IPS-15b (cell line): ENCODE results near the gene PADI4.

Experiments used
- H3K27me3 ChIP-seq: one replicate; pipeline ENCODE4 v1.6.1; 2013; ENCODE audit warnings: low read length; ENCODE audit not compliant: control insufficient read depth, insufficient read depth
- H3K36me3 ChIP-seq: one replicate; pipeline ENCODE4 v1.6.1; 2013; ENCODE audit warnings: low read length; ENCODE audit not compliant: control insufficient read depth, insufficient read depth
- H3K4me1 ChIP-seq: one replicate; pipeline ENCODE4 v1.6.1; 2013; ENCODE audit warnings: mild to moderate bottlenecking, low read length; ENCODE audit not compliant: control insufficient read depth, insufficient read depth
- H3K4me3 ChIP-seq: one replicate; pipeline ENCODE4 v1.5.1; 2013; ENCODE audit warnings: low read depth, low read length
- H3K9ac ChIP-seq: one replicate; pipeline ENCODE4 v1.6.1; 2013; ENCODE audit warnings: low read depth, mild to moderate bottlenecking, low read length
- H3K9me3 ChIP-seq: one replicate; pipeline ENCODE4 v1.6.1; 2013; ENCODE audit warnings: mild to moderate bottlenecking, low read length; ENCODE audit not compliant: control insufficient read depth, insufficient read depth

The PADI4 gene

DNA sequence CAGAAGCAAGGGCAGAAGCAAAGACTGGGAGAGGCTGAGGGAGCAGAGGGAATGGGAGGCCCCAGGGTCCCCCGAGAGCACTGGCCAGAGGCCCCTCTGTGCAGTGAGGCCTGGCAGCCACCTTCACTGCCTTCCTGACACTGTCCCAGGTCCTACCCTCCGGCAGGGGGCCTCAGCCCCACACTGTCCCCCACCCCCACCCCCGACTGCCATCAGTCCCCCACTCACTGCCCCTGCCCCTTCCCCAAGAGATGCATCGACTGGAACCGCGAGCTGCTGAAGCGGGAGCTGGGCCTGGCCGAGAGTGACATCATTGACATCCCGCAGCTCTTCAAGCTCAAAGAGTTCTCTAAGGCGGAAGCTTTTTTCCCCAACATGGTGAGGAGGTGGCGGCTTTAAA, 51.0 kb downstream of the PADI4 start:
- no peak overlapping the region for H3K4me3 ChIP-seq
- no peaks in the 10 kb centered on the region for H3K9me3 ChIP-seq
- no peaks in the 10 kb centered on the region for H3K36me3 ChIP-seq
- no peak overlapping the region for H3K9ac ChIP-seq
- H3K27me3 ChIP-seq, result no peaks in the 10 kb centered on the region
- H3K4me1 ChIP-seq, result no peaks in the 10 kb centered on the region

DNA sequence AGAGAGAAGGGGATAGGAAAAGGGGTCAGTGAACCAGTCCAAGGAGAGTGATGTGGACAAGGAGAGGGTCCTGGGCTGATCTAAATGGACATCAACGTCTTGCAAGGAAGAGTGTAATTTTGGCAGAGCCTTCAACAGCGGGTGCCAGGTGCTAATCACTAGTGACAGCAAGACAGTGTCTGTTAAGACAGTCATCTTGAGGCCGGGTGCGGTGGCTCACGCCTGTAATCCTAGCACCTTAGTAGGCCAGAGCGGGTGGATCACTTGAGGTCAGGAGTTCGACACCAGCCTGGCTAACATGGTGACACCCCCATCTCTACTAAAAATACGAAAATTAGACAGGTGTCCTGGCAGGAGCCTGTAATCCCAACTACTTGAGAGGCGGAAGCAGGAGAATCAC, 51.8 kb downstream of the PADI4 start:
- H3K36me3 ChIP-seq, result no peaks in the 10 kb centered on the region
- no peaks in the 10 kb centered on the region for H3K4me1 ChIP-seq
- H3K9me3 ChIP-seq, result no peaks in the 10 kb centered on the region
- H3K9ac ChIP-seq, result no peak overlapping the region
- no peaks in the 10 kb centered on the region for H3K27me3 ChIP-seq
- no peak overlapping the region for H3K4me3 ChIP-seq

DNA sequence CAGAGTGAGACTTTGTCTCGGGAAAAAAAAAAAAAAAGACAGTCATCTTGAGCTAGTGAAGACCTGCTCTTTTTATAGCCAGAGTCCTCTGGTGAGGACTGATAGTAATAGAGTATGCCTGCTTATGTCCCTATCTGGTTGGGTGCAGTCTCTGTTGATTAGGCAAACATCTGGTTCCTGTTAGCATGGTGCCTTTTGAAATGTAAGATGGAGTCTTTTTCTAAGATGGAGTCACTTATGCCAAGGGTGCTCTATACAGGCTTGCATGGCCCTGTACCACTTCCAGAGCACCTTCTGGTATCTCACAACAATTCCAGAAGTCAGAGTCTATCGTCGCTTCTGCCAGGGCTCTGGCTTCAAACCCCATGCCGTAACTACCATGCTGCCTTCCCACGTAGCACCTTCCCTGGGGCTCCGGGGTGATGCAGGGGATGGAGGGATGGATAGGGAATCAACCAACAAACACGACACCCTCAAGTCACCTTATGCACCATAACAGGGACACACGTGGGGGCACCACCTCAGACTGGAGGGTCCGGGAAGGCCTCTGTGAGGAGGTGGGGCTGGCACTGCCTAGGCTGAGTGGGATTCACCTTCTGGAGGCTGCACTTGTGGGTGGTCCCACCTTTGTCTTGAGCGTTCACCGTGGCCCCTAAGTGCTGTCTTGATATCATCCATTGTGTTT, 52.4 kb downstream of the PADI4 start:
- Histone ChIP-seq H3K4me1 (no peaks in the 10 kb centered on the region), H3K4me3 (no peak overlapping the region), H3K9ac (no peak overlapping the region), H3K27me3 (no peaks in the 10 kb centered on the region), H3K9me3 (no peaks in the 10 kb centered on the region), H3K36me3 (no peaks in the 10 kb centered on the region)

DNA sequence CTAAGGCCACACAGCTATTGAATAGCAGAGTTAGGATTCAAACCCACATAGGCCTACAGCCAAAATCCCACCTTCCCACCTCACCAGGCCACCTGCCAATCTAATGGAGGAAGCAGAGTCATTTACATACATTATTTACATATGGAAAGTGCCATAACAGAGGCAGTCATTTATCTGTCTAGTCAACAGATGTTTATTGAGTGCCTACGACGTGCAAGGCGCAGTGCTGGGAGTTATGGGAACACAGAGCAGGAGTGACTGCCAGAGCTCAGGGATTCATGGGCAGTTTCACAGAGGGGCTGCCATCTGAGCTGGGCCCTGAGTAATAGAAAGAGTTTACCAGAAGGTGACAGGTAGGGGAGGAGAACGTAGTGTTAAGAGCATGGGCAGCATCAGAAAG, 53.7 kb downstream of the PADI4 start:
- Histone ChIP-seq H3K27me3 (no peaks in the 10 kb centered on the region), H3K9me3 (no peaks in the 10 kb centered on the region), H3K9ac (no peak overlapping the region), H3K4me1 (no peaks in the 10 kb centered on the region), H3K4me3 (no peak overlapping the region), H3K36me3 (no peaks in the 10 kb centered on the region)

DNA sequence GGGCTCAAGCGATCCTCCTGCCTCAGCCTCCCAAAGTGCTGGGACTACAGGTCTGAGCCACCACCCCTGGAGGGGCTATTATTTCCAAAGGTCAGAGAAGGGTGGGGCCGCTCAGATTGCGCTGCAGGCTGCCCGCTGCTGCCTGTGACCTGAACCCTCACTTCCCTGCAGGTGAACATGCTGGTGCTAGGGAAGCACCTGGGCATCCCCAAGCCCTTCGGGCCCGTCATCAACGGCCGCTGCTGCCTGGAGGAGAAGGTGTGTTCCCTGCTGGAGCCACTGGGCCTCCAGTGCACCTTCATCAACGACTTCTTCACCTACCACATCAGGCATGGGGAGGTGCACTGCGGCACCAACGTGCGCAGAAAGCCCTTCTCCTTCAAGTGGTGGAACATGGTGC, 55.4 kb downstream of the PADI4 start:
- H3K36me3 ChIP-seq, result no peaks in the 10 kb centered on the region
- no peak overlapping the region for H3K9ac ChIP-seq

DNA sequence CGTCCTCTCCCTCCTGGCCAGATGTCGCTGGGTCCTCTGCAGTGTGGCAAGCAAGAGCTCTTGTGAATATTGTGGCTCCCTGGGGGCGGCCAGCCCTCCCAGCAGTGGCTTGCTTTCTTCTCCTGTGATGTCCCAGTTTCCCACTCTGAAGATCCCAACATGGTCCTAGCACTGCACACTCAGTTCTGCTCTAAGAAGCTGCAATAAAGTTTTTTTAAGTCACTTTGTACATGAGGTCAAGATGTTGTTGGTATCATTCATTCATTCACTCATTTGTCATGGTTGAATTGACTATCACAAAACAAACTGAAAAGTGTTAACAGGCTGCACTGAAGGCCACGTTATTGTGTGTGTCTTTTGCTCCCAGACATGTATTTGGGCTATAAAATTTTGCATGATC, 55.8 kb downstream of the PADI4 start:
- Histone ChIP-seq H3K36me3 (no peaks in the 10 kb centered on the region), H3K4me1 (no peaks in the 10 kb centered on the region), H3K9ac (no peak overlapping the region), H3K27me3 (no peaks in the 10 kb centered on the region), H3K4me3 (no peak overlapping the region), H3K9me3 (no peaks in the 10 kb centered on the region)

More for the DNA sequence above, 55.4 kb downstream of the PADI4 start:
- Histone ChIP-seq H3K9me3 (no peaks in the 10 kb centered on the region), H3K4me1 (no peaks in the 10 kb centered on the region), H3K27me3 (no peaks in the 10 kb centered on the region), H3K4me3 (no peak overlapping the region)

DNA sequence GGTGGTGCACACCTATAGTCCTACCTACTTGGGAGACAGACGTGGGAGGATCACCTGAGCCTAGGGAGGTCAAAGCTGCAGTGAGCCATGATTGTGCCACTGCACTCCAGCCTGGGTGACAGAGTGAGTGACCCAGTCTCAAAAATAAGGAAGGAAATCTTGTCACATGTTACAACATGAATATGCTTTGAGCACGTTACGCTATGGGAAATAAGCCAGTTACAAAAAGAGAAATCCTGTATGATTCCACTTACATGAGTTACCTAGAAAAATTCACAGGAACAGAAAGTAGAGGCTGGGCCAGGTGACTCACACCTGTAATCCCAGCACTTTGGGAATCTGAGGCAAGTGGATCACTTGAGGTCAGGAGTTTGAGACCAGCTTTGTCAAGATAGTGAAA, 57.3 kb downstream of the PADI4 start:
- H3K9me3 ChIP-seq, result no peaks in the 10 kb centered on the region

DNA sequence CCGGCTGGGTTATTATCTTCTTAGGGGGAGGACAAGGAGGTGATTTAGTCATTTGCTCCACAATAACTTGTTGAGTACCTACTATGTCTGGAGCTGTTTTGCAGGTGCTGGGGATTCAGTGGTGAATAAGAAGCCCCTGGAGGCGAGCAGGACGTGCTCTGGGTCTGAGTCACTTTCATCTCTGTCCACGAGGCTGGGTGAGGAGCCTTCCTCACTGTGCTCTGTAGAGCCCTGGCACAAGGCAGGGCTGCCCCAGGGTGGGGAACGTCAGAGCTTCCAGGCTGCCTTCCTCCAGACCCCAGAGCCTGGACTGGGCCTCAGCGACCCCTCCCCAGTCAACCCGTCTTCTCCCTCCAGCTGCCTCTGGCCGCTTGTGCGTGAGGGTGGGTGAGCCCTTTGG, 61.5 kb downstream of the PADI4 start:
- Histone ChIP-seq H3K4me1 (peaks cover 7% of the 10 kb centered on the region), H3K27me3 (no peaks in the 10 kb centered on the region), H3K9me3 (no peaks in the 10 kb centered on the region), H3K9ac (no peak overlapping the region), H3K36me3 (no peaks in the 10 kb centered on the region), H3K4me3 (no peak overlapping the region)

More for the DNA sequence above, 57.3 kb downstream of the PADI4 start:
- Histone ChIP-seq H3K36me3 (no peaks in the 10 kb centered on the region), H3K27me3 (no peaks in the 10 kb centered on the region), H3K9ac (no peak overlapping the region), H3K4me3 (no peak overlapping the region), H3K4me1 (no peaks in the 10 kb centered on the region)

DNA sequence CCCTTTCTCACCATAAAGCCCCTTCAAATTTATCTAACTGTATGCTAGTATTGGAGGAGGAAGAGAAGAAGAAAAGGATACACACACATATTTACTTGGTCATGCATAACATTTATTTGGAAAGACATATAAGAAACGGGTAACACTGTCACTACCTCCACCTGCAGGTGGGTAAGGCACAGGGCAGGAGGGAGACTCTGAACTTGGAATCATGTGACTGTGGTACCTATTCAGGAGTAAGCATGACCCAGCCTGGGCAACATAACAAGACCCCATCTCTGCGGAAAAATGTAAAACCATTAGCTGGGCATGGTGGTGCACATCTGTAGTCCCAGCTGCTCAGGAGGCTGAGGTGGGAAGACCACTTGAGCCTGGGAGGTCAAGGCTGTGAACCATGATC, 62.6 kb downstream of the PADI4 start:
- H3K4me1 ChIP-seq, result peaks cover 9% of the 10 kb centered on the region
- no peaks in the 10 kb centered on the region for H3K36me3 ChIP-seq
- no peaks in the 10 kb centered on the region for H3K9me3 ChIP-seq
- H3K27me3 ChIP-seq, result no peaks in the 10 kb centered on the region
- H3K9ac ChIP-seq, result no peak overlapping the region
- no peak overlapping the region for H3K4me3 ChIP-seq

DNA sequence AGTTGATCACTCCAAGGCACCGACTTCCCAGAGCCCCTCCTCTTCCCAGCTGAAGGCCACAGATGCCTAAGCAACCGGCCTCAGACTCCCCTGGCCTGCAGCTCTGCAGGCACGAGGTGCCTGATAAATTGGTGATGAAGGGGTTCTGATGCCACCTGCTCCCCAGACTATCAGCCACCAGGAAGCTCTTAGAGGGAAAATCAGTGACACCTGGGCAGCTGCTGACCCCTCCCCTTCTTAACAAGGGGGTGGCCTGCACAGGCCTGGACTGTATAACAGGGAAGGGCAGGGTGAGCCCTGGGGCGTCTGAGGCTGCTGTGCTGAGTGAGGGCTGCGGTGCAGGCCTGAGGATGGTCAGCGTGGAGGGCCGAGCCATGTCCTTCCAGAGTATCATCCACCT, 63.9 kb downstream of the PADI4 start, which contains the start of gene PADI6:
Gene PADI6, plus strand, starts transcription at position 301 of the 400 bp plus-strand sequence. Its CDS starts 50 bp downstream, at position 351.
- Histone ChIP-seq H3K4me1 (peaks cover 9% of the 10 kb centered on the region), H3K36me3 (no peaks in the 10 kb centered on the region), H3K9me3 (no peaks in the 10 kb centered on the region), H3K9ac (no peak within 1 kb of the TSS), H3K27me3 (no peaks in the 10 kb centered on the region), H3K4me3 (no peak within 1 kb of the TSS)

DNA sequence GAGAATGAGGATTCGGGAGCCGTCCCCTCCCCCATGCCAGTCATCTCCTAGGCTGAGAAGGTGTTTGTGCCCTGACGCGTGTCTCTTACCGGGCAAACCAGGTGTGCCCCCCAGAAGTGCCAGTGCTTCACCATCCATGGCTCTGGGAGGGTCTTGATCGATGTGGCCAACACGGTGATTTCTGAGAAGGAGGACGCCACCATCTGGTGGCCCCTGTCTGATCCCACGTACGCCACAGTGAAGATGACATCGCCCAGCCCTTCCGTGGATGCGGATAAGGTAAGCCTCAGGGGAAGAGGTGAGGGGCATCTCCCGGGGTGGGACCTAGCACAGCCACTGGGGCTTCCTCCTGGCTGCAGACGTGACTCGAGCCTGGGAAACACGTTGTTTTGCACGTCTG, 65.0 kb downstream of the PADI4 start:
- Histone ChIP-seq H3K36me3 (no peaks in the 10 kb centered on the region), H3K9ac (no peak overlapping the region)

DNA sequence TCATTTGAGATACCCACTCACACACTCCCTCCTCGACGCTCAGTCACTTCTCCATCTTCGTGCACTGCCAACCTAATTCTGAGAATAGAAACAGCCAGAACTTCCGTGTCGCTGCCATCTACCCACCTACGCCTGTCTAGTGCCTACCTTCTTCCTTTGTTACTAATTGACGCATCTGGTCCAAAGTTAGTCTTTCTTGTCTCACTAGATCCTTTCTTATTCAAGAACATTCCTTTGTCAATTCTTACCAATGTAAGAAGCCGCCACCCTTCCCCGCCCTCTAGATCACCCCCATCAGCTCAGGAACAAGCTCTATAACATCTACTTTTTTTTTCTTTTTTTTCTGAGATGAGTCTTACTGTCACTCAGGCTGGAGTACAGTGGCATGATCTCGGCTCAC, 67.7 kb downstream of the PADI4 start:
- H3K9me3 ChIP-seq, result no peaks in the 10 kb centered on the region
- H3K36me3 ChIP-seq, result no peaks in the 10 kb centered on the region
- H3K4me3 ChIP-seq, result no peak overlapping the region
- H3K9ac ChIP-seq, result no peak overlapping the region
- no peaks in the 10 kb centered on the region for H3K27me3 ChIP-seq
- peaks cover 9% of the 10 kb centered on the region for H3K4me1 ChIP-seq

More for the DNA sequence above, 65.0 kb downstream of the PADI4 start:
- Histone ChIP-seq H3K4me1 (peaks cover 9% of the 10 kb centered on the region), H3K9me3 (no peaks in the 10 kb centered on the region), H3K27me3 (no peaks in the 10 kb centered on the region), H3K4me3 (no peak overlapping the region)
